ENCODE data around the gene PRCC.

The PRCC gene

GRCh38 chr1:156788136-156788535, 20.8 kb downstream of the PRCC start:
- no peak for DNase-seq
- in situ Hi-C loops (cut with MboI; ENCODE audit: low pct_unique_long_range_greater_than_20kb, low sequenced_read_pairs): no loop called here

- DNase-seq: no peak
- in situ Hi-C loops (cut with MboI; ENCODE audit: low pct_unique_long_range_greater_than_20kb, low sequenced_read_pairs): no loop called here
These were observed 22.4 kb downstream of the PRCC start for GRCh38 chr1:156789621-156790318.

GRCh38 chr1:156794506-156795373, 27.4 kb downstream of the PRCC start:
- DNase-seq: no peak
- in situ Hi-C loops (cut with MboI; ENCODE audit: low pct_unique_long_range_greater_than_20kb, low sequenced_read_pairs): no loop called here

GRCh38 chr1:156795374-156795733, 28.0 kb downstream of the PRCC start:
- in situ Hi-C loops (cut with MboI; ENCODE audit: low pct_unique_long_range_greater_than_20kb, low sequenced_read_pairs): no loop called here
- no peak for DNase-seq

GRCh38 chr1:156795787-156796186, 28.5 kb downstream of the PRCC start:
- no peak for DNase-seq
- in situ Hi-C loops (cut with MboI; ENCODE audit: low pct_unique_long_range_greater_than_20kb, low sequenced_read_pairs): no loop called here

GRCh38 chr1:156796340-156797097, 29.2 kb downstream of the PRCC start:
- in situ Hi-C loops (cut with MboI; ENCODE audit: low pct_unique_long_range_greater_than_20kb, low sequenced_read_pairs): no loop called here
- peak; percentile 28 for DNase-seq

GRCh38 chr1:156797212-156797871, 30.0 kb downstream of the PRCC start:
- in situ Hi-C loops (cut with MboI; ENCODE audit: low pct_unique_long_range_greater_than_20kb, low sequenced_read_pairs): no loop called here
- peak; percentile 76 for DNase-seq

GRCh38 chr1:156801409-156802121, 34.2 kb downstream of the PRCC start:
- in situ Hi-C loops (cut with MboI; ENCODE audit: low pct_unique_long_range_greater_than_20kb, low sequenced_read_pairs): no loop called here
- DNase-seq: peak; percentile 65

- in situ Hi-C loops (cut with MboI; ENCODE audit: low pct_unique_long_range_greater_than_20kb, low sequenced_read_pairs): no loop called here
These were observed 35.1 kb downstream of the PRCC start for GRCh38 chr1:156802421-156802935.

GRCh38 chr1:156803086-156803851, 35.9 kb downstream of the PRCC start:
- in situ Hi-C loops (cut with MboI; ENCODE audit: low pct_unique_long_range_greater_than_20kb, low sequenced_read_pairs): no loop called here
- DNase-seq: no peak

More at GRCh38 chr1:156802421-156802935, 35.1 kb downstream of the PRCC start:
- DNase-seq: no peak

- no peak for DNase-seq
- in situ Hi-C loops (cut with MboI; ENCODE audit: low pct_unique_long_range_greater_than_20kb, low sequenced_read_pairs): no loop called here
These were observed 36.7 kb downstream of the PRCC start for GRCh38 chr1:156804026-156804425.

GRCh38 chr1:156804572-156805243, 37.4 kb downstream of the PRCC start:
- in situ Hi-C loops (cut with MboI; ENCODE audit: low pct_unique_long_range_greater_than_20kb, low sequenced_read_pairs): no loop called here
- DNase-seq: peak; percentile 79

GRCh38 chr1:156805766-156806511, 38.6 kb downstream of the PRCC start:
- no peak for DNase-seq
- in situ Hi-C loops (cut with MboI; ENCODE audit: low pct_unique_long_range_greater_than_20kb, low sequenced_read_pairs): no loop called here

- DNase-seq: no peak
- in situ Hi-C loops (cut with MboI; ENCODE audit: low pct_unique_long_range_greater_than_20kb, low sequenced_read_pairs): no loop called here
These were observed 39.4 kb downstream of the PRCC start for GRCh38 chr1:156806512-156807440.

GRCh38 chr1:156807627-156808026, 40.3 kb downstream of the PRCC start:
- in situ Hi-C loops (cut with MboI; ENCODE audit: low pct_unique_long_range_greater_than_20kb, low sequenced_read_pairs): no loop called here
- DNase-seq: no peak

Measured in KBM-7 (cell line).